Subcutaneous abdominal adipose tissue (tissue), 5 donors: ENCODE results near the gene TGM3.

Experiments
- H3K27ac ChIP-seq: one replicate; pipeline ENCODE4 v1.7.0; 2013; ENCODE audit warnings: low read depth, mild to moderate bottlenecking, inconsistent platforms, low read length, moderate library complexity
- H3K27me3 ChIP-seq, 5 donors: one replicate each; pipeline ENCODE4 v1.7.0; 2013; ENCODE audit warnings: low read length in 5 of 5, inconsistent platforms in 1 of 5; ENCODE audit not compliant: control insufficient read depth in 5 of 5, insufficient read depth in 4 of 5
- H3K36me3 ChIP-seq, 5 donors: one replicate each; pipeline ENCODE4 v1.7.0; 2013; ENCODE audit warnings: low read length in 5 of 5; ENCODE audit not compliant: control insufficient read depth in 5 of 5, insufficient read depth in 5 of 5
- H3K4me1 ChIP-seq, 5 donors: one replicate each; pipeline ENCODE4 v1.7.0; 2013; ENCODE audit warnings: low read length in 5 of 5, mild to moderate bottlenecking in 3 of 5, moderate library complexity in 1 of 5; ENCODE audit not compliant: control insufficient read depth in 5 of 5, insufficient read depth in 5 of 5
- H3K4me3 ChIP-seq, 5 donors: one replicate each; pipeline ENCODE4 v1.7.0; 2013; ENCODE audit warnings: low read length in 5 of 5, low read depth in 1 of 5
- H3K9ac ChIP-seq, 5 donors: one replicate each; pipeline ENCODE4 v1.7.0; 2013; ENCODE audit warnings: low read length in 5 of 5, mild to moderate bottlenecking in 4 of 5, moderate library complexity in 3 of 5
- H3K9me3 ChIP-seq, 5 donors: one replicate each; pipeline ENCODE4 v1.7.0; 2013; ENCODE audit warnings: low read length in 5 of 5; ENCODE audit not compliant: control insufficient read depth in 5 of 5
- donor health status: healthy.
- donor health status: healthy.
- donor health status: healthy.
- donor health status: healthy.
- donor health status: healthy.

TGM3 gene

GRCh38 chr20:2331901-2332565, 36.2 kb downstream of the TGM3 start:
- Histone ChIP-seq H3K27me3 (peaks cover 0 to 4% (median 0%) of the 10 kb centered on the region in 5 donors), H3K36me3 (no peaks in the 10 kb centered on the region), H3K9ac (no peak overlapping the region), H3K9me3 (no peaks in the 10 kb centered on the region), H3K4me1 (peaks cover 0 to 9% (median 6%) of the 10 kb centered on the region in 5 donors), H3K27ac (no peak overlapping the region), H3K4me3 (no peak overlapping the region)

GRCh38 chr20:2332711-2333110, 36.9 kb downstream of the TGM3 start:
- Histone ChIP-seq H3K9ac (no peak overlapping the region), H3K27me3 (peaks cover 0 to 4% (median 0%) of the 10 kb centered on the region in 5 donors), H3K27ac (no peak overlapping the region), H3K4me3 (no peak overlapping the region), H3K4me1 (peaks cover 0 to 9% (median 6%) of the 10 kb centered on the region in 5 donors), H3K36me3 (no peaks in the 10 kb centered on the region), H3K9me3 (no peaks in the 10 kb centered on the region)

GRCh38 chr20:2333821-2334220, 38.0 kb downstream of the TGM3 start:
- H3K9me3 ChIP-seq, result no peaks in the 10 kb centered on the region
- no peaks in the 10 kb centered on the region for H3K36me3 ChIP-seq
- peaks cover 0 to 9% (median 6%) of the 10 kb centered on the region in 5 donors for H3K4me1 ChIP-seq
- no peak overlapping the region for H3K9ac ChIP-seq
- H3K4me3 ChIP-seq, result no peak overlapping the region
- no peak overlapping the region for H3K27ac ChIP-seq
- H3K27me3 ChIP-seq, result peaks cover 0 to 4% (median 0%) of the 10 kb centered on the region in 5 donors

GRCh38 chr20:2335096-2335870, 39.5 kb downstream of the TGM3 start:
- Histone ChIP-seq H3K27ac (no peak overlapping the region), H3K4me3 (no peak overlapping the region), H3K27me3 (peaks cover 0 to 4% (median 0%) of the 10 kb centered on the region in 5 donors), H3K9me3 (no peaks in the 10 kb centered on the region), H3K9ac (no peak overlapping the region), H3K4me1 (peaks cover 0 to 7% (median 5%) of the 10 kb centered on the region in 5 donors), H3K36me3 (no peaks in the 10 kb centered on the region)

- H3K4me3 ChIP-seq, result no peak overlapping the region
- H3K9me3 ChIP-seq, result no peaks in the 10 kb centered on the region
- peaks cover 0 to 4% (median 0%) of the 10 kb centered on the region in 5 donors for H3K27me3 ChIP-seq
- no peaks in the 10 kb centered on the region for H3K36me3 ChIP-seq
- H3K4me1 ChIP-seq, result peaks cover 0 to 7% (median 5%) of the 10 kb centered on the region in 5 donors
- H3K9ac ChIP-seq, result no peak overlapping the region
- no peak overlapping the region for H3K27ac ChIP-seq
Observed at GRCh38 chr20:2336471-2336870, 40.7 kb downstream of the TGM3 start.

- H3K27me3 ChIP-seq, result peaks cover 0 to 4% (median 0%) of the 10 kb centered on the region in 5 donors
- no peak overlapping the region for H3K4me3 ChIP-seq
- H3K9me3 ChIP-seq, result no peaks in the 10 kb centered on the region
- no peak overlapping the region for H3K9ac ChIP-seq
- peaks cover 0 to 6% (median 5%) of the 10 kb centered on the region in 5 donors for H3K4me1 ChIP-seq
- H3K27ac ChIP-seq, result no peak overlapping the region
- no peaks in the 10 kb centered on the region for H3K36me3 ChIP-seq
Observed at GRCh38 chr20:2337142-2337541, 41.3 kb downstream of the TGM3 start.

GRCh38 chr20:2338411-2339066, 42.7 kb downstream of the TGM3 start:
- H3K9me3 ChIP-seq, result no peaks in the 10 kb centered on the region
- no peaks in the 10 kb centered on the region for H3K27me3 ChIP-seq
- H3K27ac ChIP-seq, result no peak overlapping the region
- H3K9ac ChIP-seq, result no peak overlapping the region
- no peaks in the 10 kb centered on the region for H3K36me3 ChIP-seq
- H3K4me3 ChIP-seq, result no peak overlapping the region
- H3K4me1 ChIP-seq, result no peaks in the 10 kb centered on the region

GRCh38 chr20:2340136-2340535, 44.3 kb downstream of the TGM3 start:
- no peak overlapping the region for H3K4me3 ChIP-seq
- no peaks in the 10 kb centered on the region for H3K4me1 ChIP-seq
- no peak overlapping the region for H3K9ac ChIP-seq
- no peak overlapping the region for H3K27ac ChIP-seq
- H3K36me3 ChIP-seq, result no peaks in the 10 kb centered on the region
- no peaks in the 10 kb centered on the region for H3K27me3 ChIP-seq
- H3K9me3 ChIP-seq, result no peaks in the 10 kb centered on the region

GRCh38 chr20:2340823-2341222, 45.0 kb downstream of the TGM3 start:
- Histone ChIP-seq H3K27ac (no peak overlapping the region), H3K9ac (no peak overlapping the region), H3K9me3 (no peaks in the 10 kb centered on the region), H3K27me3 (no peaks in the 10 kb centered on the region), H3K36me3 (no peaks in the 10 kb centered on the region), H3K4me1 (no peaks in the 10 kb centered on the region), H3K4me3 (no peak overlapping the region)

GRCh38 chr20:2341336-2341735, 45.5 kb downstream of the TGM3 start:
- H3K27ac ChIP-seq, result no peak overlapping the region
- no peaks in the 10 kb centered on the region for H3K4me1 ChIP-seq
- H3K27me3 ChIP-seq, result no peaks in the 10 kb centered on the region
- no peak overlapping the region for H3K9ac ChIP-seq
- H3K36me3 ChIP-seq, result no peaks in the 10 kb centered on the region
- H3K9me3 ChIP-seq, result no peaks in the 10 kb centered on the region
- no peak overlapping the region for H3K4me3 ChIP-seq
